ENCODE measurements around the gene BABAM2.

DNA sequence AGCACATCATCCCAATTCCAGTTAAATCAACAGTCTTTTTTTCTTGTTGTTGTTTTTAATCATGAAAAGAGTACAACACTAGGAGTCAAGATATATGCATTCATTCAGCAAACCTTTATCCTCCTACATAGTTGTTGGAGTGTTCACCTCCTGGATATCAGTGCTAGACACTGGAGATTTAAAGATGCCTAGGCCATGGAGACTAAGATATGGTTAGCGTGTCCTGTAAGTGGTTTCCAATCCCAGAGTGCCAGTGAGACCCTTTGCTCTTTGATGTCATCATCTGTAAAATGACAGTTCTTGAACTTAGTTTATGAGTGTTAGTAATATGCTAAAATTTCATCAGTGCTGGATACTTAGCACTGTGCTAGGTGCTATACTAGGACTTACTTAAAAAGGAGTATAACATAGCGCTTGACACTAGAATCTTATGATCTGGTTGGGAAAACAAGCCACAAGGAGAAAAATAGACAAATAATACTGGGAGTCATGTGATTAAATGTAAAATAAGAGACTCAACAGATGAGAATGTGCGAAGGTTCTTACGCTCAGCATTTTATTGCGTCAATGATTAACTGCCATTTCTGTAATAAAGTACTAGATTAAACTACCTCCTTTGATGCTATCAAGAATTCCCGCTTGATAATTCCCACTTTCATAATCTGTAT, 31.5 kb downstream of the BABAM2 start:
- TF ChIP-seq, protein P1, sequence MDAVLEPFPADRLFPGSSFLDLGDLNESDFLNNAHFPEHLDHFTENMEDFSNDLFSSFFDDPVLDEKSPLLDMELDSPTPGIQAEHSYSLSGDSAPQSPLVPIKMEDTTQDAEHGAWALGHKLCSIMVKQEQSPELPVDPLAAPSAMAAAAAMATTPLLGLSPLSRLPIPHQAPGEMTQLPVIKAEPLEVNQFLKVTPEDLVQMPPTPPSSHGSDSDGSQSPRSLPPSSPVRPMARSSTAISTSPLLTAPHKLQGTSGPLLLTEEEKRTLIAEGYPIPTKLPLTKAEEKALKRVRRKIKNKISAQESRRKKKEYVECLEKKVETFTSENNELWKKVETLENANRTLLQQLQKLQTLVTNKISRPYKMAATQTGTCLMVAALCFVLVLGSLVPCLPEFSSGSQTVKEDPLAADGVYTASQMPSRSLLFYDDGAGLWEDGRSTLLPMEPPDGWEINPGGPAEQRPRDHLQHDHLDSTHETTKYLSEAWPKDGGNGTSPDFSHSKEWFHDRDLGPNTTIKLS (IDR thresholded peaks at IDR 0.05; ENCODE audit: borderline replicate concordance, low read depth), result no peak
- TF ChIP-seq TEAD4 (IDR thresholded peaks at IDR 0.05; ENCODE audit: low read length) (no peak), TEAD4 (CRISPR knock-in tag; IDR thresholded peaks at IDR 0.05; ENCODE audit: borderline replicate concordance) (no peak), NR3C1 (CRISPR knock-in tag; IDR thresholded peaks at IDR 0.05) (no peak)
- TF ChIP-seq, protein P2, sequence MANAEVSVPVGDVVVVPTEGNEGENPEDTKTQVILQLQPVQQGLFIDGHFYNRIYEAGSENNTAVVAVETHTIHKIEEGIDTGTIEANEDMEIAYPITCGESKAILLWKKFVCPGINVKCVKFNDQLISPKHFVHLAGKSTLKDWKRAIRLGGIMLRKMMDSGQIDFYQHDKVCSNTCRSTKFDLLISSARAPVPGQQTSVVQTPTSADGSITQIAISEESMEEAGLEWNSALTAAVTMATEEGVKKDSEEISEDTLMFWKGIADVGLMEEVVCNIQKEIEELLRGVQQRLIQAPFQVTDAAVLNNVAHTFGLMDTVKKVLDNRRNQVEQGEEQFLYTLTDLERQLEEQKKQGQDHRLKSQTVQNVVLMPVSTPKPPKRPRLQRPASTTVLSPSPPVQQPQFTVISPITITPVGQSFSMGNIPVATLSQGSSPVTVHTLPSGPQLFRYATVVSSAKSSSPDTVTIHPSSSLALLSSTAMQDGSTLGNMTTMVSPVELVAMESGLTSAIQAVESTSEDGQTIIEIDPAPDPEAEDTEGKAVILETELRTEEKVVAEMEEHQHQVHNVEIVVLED (CRISPR knock-in tag; IDR thresholded peaks at IDR 0.05), result no peak
- TF ChIP-seq, protein P3, sequence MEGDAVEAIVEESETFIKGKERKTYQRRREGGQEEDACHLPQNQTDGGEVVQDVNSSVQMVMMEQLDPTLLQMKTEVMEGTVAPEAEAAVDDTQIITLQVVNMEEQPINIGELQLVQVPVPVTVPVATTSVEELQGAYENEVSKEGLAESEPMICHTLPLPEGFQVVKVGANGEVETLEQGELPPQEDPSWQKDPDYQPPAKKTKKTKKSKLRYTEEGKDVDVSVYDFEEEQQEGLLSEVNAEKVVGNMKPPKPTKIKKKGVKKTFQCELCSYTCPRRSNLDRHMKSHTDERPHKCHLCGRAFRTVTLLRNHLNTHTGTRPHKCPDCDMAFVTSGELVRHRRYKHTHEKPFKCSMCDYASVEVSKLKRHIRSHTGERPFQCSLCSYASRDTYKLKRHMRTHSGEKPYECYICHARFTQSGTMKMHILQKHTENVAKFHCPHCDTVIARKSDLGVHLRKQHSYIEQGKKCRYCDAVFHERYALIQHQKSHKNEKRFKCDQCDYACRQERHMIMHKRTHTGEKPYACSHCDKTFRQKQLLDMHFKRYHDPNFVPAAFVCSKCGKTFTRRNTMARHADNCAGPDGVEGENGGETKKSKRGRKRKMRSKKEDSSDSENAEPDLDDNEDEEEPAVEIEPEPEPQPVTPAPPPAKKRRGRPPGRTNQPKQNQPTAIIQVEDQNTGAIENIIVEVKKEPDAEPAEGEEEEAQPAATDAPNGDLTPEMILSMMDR (IDR thresholded peaks at IDR 0.05 in 2 of 3, conservative IDR thresholded peaks at IDR 0.05 in 1 of 3; ENCODE audit: insufficient read depth in 2 of 3, low read depth in 1 of 3, low read length in 3 of 3), result no peak
